HCT116 (cell line): ENCODE measurements around the gene TCF20. TPM values are rescaled to one million over a fixed set of nuclear protein-coding genes. Genes with fewer than 3 reads are reported as not detected.

ENCODE experiments used
- ATAC-seq: fragments of 200-7000 bp; cut with Tn5 transposase; 2 replicates; pipeline ENCODE4 v1.9.1; 2020; ENCODE audit warnings: mild to moderate bottlenecking, moderate library complexity
- BruUV-seq: library from RNA; stranded (reverse); fragments of 400-500 nt; replicated peaks from 2 replicates; lab custom pipeline; 2021; lab: Mats Ljungman, UMichigan
- CTCF ChIA-PET: fragments of 300-600 bp; sonication (Branson Sonifier 250); formaldehyde crosslinking; loops from one replicate; lab custom pipeline; 2021; ENCODE audit warnings: antibody characterized with exemption; lab: Charles Lee
- POLR2A ChIA-PET: fragments of 300-600, 350-600 bp; sonication (Branson Sonifier 250); formaldehyde crosslinking; loops from one replicate; lab custom pipeline; 2021; ENCODE audit warnings: antibody characterized with exemption; lab: Charles Lee
- RAD21 ChIA-PET, 2 experiments: fragments of 300-600 bp; sonication (Branson Sonifier 250); formaldehyde crosslinking; loops; one replicate each; lab custom pipeline; 2023; ENCODE audit warnings: low total read pairs in 2 of 2; ENCODE audit not compliant: uncharacterized antibody in 2 of 2, unreplicated experiment in 2 of 2, low non-redundant PET in 1 of 2; lab: Charles Lee
- DNase-seq: peaks from one replicate; pipeline ENCODE4 v3.0.0-alpha.2; 2010; ENCODE audit warnings: low read depth, low spot score
- H2AFZ ChIP-seq: fragments of 200-600 bp; shearing (Covaris generic), sonication (generic); 2 replicates; pipeline ENCODE4 v1.6.1; 2017; ENCODE audit warnings: low read depth, mixed run types, mixed read lengths, antibody characterized with exemption, low read length; ENCODE audit not compliant: poor library complexity, severe bottlenecking
- H3K27ac ChIP-seq: 2 replicates; pipeline ENCODE4 v1.5.1; 2012; ENCODE audit warnings: low read depth, low read length
- H3K27me3 ChIP-seq: fragments of 200-600 bp; sonication (generic); 2 replicates; pipeline ENCODE4 v1.6.1; 2016; ENCODE audit warnings: mixed run types, low read length, mixed read lengths; ENCODE audit not compliant: insufficient read depth
- H3K36me3 ChIP-seq, 2 experiments: fragments of 200-500 bp in 1 of 2; fragments of 200-600 bp in 1 of 2; sonication (Bioruptor generic) in 1 of 2; sonication (generic) in 1 of 2; 2 replicates each; pipeline versions ENCODE4 v1.5.1 to v1.6.1; 2014 to 2016; ENCODE audit warnings: low read length in 2 of 2, inconsistent platforms in 1 of 2, mixed read lengths in 1 of 2, mixed run types in 1 of 2; ENCODE audit not compliant: insufficient read depth in 2 of 2, control insufficient read depth in 1 of 2
- H3K4me1 ChIP-seq, 2 experiments: fragments of 200-600 bp in 1 of 2; sonication (generic) in 1 of 2; 2 replicates each; pipeline versions ENCODE4 v1.5.1 to v1.6.1; 2012 to 2017; ENCODE audit warnings: low read length in 2 of 2, inconsistent platforms in 1 of 2, mild to moderate bottlenecking in 1 of 2, mixed read lengths in 1 of 2, mixed run types in 1 of 2, moderate library complexity in 1 of 2; ENCODE audit not compliant: insufficient read depth in 2 of 2, control insufficient read depth in 1 of 2
- H3K4me2 ChIP-seq: fragments of 200-600 bp; sonication (generic); 2 replicates; pipeline ENCODE4 v1.6.1; 2017; ENCODE audit warnings: mixed run types, low read length, mixed read lengths
- H3K4me3 ChIP-seq, 2 experiments: fragments of 200-600 bp in 1 of 2; sonication (generic) in 1 of 2; replicated peaks in 1 of 2; 2 replicates each; pipeline ENCODE4 v1.5.1; 2011 to 2016; ENCODE audit warnings: low read length in 2 of 2, control low read depth in 1 of 2, low read depth in 1 of 2, mild to moderate bottlenecking in 1 of 2, mixed read lengths in 1 of 2, mixed run types in 1 of 2
- H3K79me2 ChIP-seq: fragments of 200-600 bp; sonication (generic); 2 replicates; pipeline ENCODE4 v1.6.1; 2017; ENCODE audit warnings: mild to moderate bottlenecking, mixed run types, low read length, moderate library complexity, mixed read lengths; ENCODE audit not compliant: insufficient read depth
- H3K9ac ChIP-seq: fragments of 200-600 bp; sonication (generic); 2 replicates; pipeline ENCODE4 v1.6.1; 2016; ENCODE audit warnings: low read length, mixed read lengths
- H3K9me2 ChIP-seq: fragments of 200-600 bp; sonication (generic), shearing (Covaris generic); 2 replicates; pipeline ENCODE4 v1.6.1; 2017; ENCODE audit warnings: mixed run types, mild to moderate bottlenecking, moderate library complexity; ENCODE audit not compliant: insufficient read depth
- H3K9me3 ChIP-seq, 2 experiments: fragments of 200-500 bp in 1 of 2; fragments of 200-600 bp in 1 of 2; sonication (Bioruptor generic) in 1 of 2; sonication (generic) in 1 of 2; 2 replicates each; pipeline ENCODE4 v1.6.1; 2014 to 2017; ENCODE audit warnings: low read length in 2 of 2, mixed read lengths in 2 of 2, inconsistent platforms in 1 of 2, low read depth in 1 of 2, mild to moderate bottlenecking in 1 of 2, mixed run types in 1 of 2, moderate library complexity in 1 of 2; ENCODE audit not compliant: control insufficient read depth in 1 of 2, insufficient read depth in 1 of 2
- H4K20me1 ChIP-seq: fragments of 200-600 bp; sonication (generic), shearing (Covaris generic); 2 replicates; pipeline ENCODE4 v1.6.1; 2017; ENCODE audit warnings: mixed run types, mild to moderate bottlenecking, moderate library complexity; ENCODE audit not compliant: insufficient read depth
- ATF3 ChIP-seq: IDR thresholded peaks from 2 replicates; pipeline ENCODE4 v1.6.1; 2012
- CBX3 ChIP-seq: IDR thresholded peaks from 2 replicates; pipeline ENCODE4 v1.6.1; 2012; ENCODE audit warnings: low read depth
- CEBPB ChIP-seq: IDR thresholded peaks from 2 replicates; pipeline ENCODE4 v1.6.1; 2012; ENCODE audit warnings: low read depth
- ELF1 ChIP-seq: IDR thresholded peaks from 2 replicates; pipeline ENCODE4 v1.6.1; 2012; ENCODE audit warnings: low read depth, borderline replicate concordance
- EZH2 ChIP-seq: fragments of 200-600 bp; sonication (generic); IDR thresholded peaks from 2 replicates; pipeline ENCODE4 v1.6.1; 2017; ENCODE audit warnings: antibody characterized with exemption, mixed run types
- MAX ChIP-seq: IDR thresholded peaks from 2 replicates; pipeline ENCODE4 v1.6.1; 2012
- RAD21 ChIP-seq: IDR thresholded peaks from 2 replicates; pipeline ENCODE4 v1.6.1; 2012; ENCODE audit warnings: low read depth, mild to moderate bottlenecking
- SIN3A ChIP-seq: IDR thresholded peaks from 2 replicates; pipeline ENCODE4 v1.6.1; 2012; ENCODE audit warnings: low read depth
- SP1 ChIP-seq: IDR thresholded peaks from 2 replicates; pipeline ENCODE4 v1.6.1; 2012; ENCODE audit warnings: low read depth
- TCF7L2 ChIP-seq: IDR thresholded peaks from 2 replicates; pipeline ENCODE4 v1.7.0; 2011; ENCODE audit warnings: borderline replicate concordance, inconsistent platforms; ENCODE audit not compliant: insufficient read depth, insufficient read length; ENCODE audit errors: extremely low read depth
- YY1 ChIP-seq: IDR thresholded peaks from 2 replicates; pipeline ENCODE4 v1.6.1; 2011; ENCODE audit warnings: low read length, low read depth, moderate library complexity, mild to moderate bottlenecking; ENCODE audit not compliant: insufficient replicate concordance; ENCODE audit errors: extremely low read depth
- intact Hi-C: fragments of 100-400 bp; cut with micrococcal nuclease; formaldehyde crosslinking; loops from 2 replicates; pipeline ENCODE4 v1.10.0; 2022
- total RNA-seq: library from RNA; stranded (reverse); gene quantifications from one replicate; pipeline ENCODE4 v1.2.1, GENCODE V29; 2021; ENCODE audit not compliant: unreplicated experiment
- TF ChIP-seq, protein P1 (sequence below): IDR thresholded peaks from 2 replicates; pipeline ENCODE4 v1.6.1; 2012; ENCODE audit warnings: low read depth
- TF ChIP-seq, protein P2 (sequence below), 3 experiments: fragments of 200-600 bp in 1 of 3; sonication (generic) in 1 of 3; IDR thresholded peaks in 2 of 3; conservative IDR thresholded peaks in 1 of 3; 2 replicates each; pipeline ENCODE4 v1.5.1; 2012 to 2017; ENCODE audit warnings: low read depth in 2 of 3, low read length in 2 of 3, antibody characterized with exemption in 1 of 3, borderline replicate concordance in 1 of 3, control low read depth in 1 of 3, mild to moderate bottlenecking in 1 of 3, mixed read lengths in 1 of 3, mixed run types in 1 of 3, moderate library complexity in 1 of 3; ENCODE audit not compliant: insufficient read depth in 1 of 3

Gene TCF20
- total RNA-seq, 1 experiment from 2014 or later, result 66.7 TPM

DNA sequence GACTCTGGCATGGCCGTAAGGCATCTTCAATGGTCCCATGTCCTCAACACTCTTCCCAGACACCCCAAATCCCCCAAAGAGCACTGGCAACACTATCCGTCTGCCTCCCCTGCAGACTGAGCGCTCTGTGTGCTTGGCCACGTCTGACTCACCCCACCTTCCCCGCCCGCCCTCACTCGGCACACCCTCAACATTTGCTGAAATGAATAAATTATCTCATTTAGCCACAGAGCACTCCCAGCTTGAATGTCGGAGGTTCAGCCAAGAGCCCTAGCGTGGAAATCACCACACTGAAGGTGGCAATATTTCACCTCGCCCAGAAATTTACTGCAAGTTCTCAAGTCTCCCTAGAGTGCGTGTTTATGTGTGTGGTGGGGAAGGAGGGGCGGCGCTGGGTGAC, 46.6 kb upstream of the TCF20 start (continued):
- TF ChIP-seq TCF7L2 (no peak), EZH2 (no peak)
- TF ChIP-seq, protein P1, sequence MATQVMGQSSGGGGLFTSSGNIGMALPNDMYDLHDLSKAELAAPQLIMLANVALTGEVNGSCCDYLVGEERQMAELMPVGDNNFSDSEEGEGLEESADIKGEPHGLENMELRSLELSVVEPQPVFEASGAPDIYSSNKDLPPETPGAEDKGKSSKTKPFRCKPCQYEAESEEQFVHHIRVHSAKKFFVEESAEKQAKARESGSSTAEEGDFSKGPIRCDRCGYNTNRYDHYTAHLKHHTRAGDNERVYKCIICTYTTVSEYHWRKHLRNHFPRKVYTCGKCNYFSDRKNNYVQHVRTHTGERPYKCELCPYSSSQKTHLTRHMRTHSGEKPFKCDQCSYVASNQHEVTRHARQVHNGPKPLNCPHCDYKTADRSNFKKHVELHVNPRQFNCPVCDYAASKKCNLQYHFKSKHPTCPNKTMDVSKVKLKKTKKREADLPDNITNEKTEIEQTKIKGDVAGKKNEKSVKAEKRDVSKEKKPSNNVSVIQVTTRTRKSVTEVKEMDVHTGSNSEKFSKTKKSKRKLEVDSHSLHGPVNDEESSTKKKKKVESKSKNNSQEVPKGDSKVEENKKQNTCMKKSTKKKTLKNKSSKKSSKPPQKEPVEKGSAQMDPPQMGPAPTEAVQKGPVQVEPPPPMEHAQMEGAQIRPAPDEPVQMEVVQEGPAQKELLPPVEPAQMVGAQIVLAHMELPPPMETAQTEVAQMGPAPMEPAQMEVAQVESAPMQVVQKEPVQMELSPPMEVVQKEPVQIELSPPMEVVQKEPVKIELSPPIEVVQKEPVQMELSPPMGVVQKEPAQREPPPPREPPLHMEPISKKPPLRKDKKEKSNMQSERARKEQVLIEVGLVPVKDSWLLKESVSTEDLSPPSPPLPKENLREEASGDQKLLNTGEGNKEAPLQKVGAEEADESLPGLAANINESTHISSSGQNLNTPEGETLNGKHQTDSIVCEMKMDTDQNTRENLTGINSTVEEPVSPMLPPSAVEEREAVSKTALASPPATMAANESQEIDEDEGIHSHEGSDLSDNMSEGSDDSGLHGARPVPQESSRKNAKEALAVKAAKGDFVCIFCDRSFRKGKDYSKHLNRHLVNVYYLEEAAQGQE, result no peak

- no peak for DNase-seq
- H3K9me2 ChIP-seq, result no peaks in the 10 kb centered on the region
- H3K9ac ChIP-seq, result no peak overlapping the region
- peak overlapping the region; percentile 78 for H3K4me2 ChIP-seq
- ATAC-seq, result no peak
- H3K79me2 ChIP-seq, result no peaks in the 10 kb centered on the region
- TF ChIP-seq SIN3A (no peak), ELF1 (no peak), SP1 (no peak), MAX (no peak), CEBPB (no peak), CBX3 (no peak), ATF3 (no peak), YY1 (no peak), RAD21 (no peak)
- TF ChIP-seq, protein P2, sequence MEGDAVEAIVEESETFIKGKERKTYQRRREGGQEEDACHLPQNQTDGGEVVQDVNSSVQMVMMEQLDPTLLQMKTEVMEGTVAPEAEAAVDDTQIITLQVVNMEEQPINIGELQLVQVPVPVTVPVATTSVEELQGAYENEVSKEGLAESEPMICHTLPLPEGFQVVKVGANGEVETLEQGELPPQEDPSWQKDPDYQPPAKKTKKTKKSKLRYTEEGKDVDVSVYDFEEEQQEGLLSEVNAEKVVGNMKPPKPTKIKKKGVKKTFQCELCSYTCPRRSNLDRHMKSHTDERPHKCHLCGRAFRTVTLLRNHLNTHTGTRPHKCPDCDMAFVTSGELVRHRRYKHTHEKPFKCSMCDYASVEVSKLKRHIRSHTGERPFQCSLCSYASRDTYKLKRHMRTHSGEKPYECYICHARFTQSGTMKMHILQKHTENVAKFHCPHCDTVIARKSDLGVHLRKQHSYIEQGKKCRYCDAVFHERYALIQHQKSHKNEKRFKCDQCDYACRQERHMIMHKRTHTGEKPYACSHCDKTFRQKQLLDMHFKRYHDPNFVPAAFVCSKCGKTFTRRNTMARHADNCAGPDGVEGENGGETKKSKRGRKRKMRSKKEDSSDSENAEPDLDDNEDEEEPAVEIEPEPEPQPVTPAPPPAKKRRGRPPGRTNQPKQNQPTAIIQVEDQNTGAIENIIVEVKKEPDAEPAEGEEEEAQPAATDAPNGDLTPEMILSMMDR (IDR thresholded peaks at IDR 0.05 in 2 of 3, conservative IDR thresholded peaks at IDR 0.05 in 1 of 3; ENCODE audit: borderline replicate concordance in 1 of 3, insufficient read depth in 1 of 3, low read depth in 2 of 3, low read length in 2 of 3), result no peak
- ChIA-PET RAD21 (no interaction called here), POLR2A (no interaction called here), CTCF (no interaction called here)
- H3K4me3 ChIP-seq, result no peak overlapping the region
- H3K27ac ChIP-seq, result no peak overlapping the region
- no peaks in the 10 kb centered on the region for H3K36me3 ChIP-seq
- peaks cover 46 to 65% of the 10 kb centered on the region in 2 experiments for H3K4me1 ChIP-seq
- BruUV-seq, result no TSS peak
- H3K27me3 ChIP-seq, result no peaks in the 10 kb centered on the region
- no peak overlapping the region for H2AFZ ChIP-seq
- no peaks in the 10 kb centered on the region for H3K9me3 ChIP-seq
- H4K20me1 ChIP-seq, result no peaks in the 10 kb centered on the region
- intact Hi-C loops, result no loop called here
These were observed 44.9 kb upstream of the TCF20 start for GRCh38 chr22:42315392-42315756.
